Measurements from ENCODE around the gene REST.
A peak's percentile ranks its signal among the peaks of the same experiment; 100 is the strongest.

REST gene

GRCh38 chr4:56977321-56978012 lies 69.8 kb downstream of the REST start, which contains the start of gene NOA1:
TSS of gene NOA1 (minus strand) at chr4:56977606. CDS start at chr4:56977585, 21 bp downstream.
- peak; percentile 98 to 99 (median 99) for DNase-seq

GRCh38 chr4:56978750-56979303 lies 71.1 kb downstream of the REST start, which contains the start of gene POLR2B:
TSS of gene POLR2B (plus strand) at chr4:56978896. CDS start at chr4:56978986, 90 bp downstream.
- peak; percentile 88 to 98 (median 96) for DNase-seq

- peak in 1 of 3 experiments; percentile 14 for DNase-seq
Observed at GRCh38 chr4:56979421-56980072, 71.8 kb downstream of the REST start.

- no peak for DNase-seq
Observed at GRCh38 chr4:56981795-56982201, 74.1 kb downstream of the REST start.

- no peak for DNase-seq
Observed at GRCh38 chr4:56986192-56986591, 78.5 kb downstream of the REST start.

- no peak for DNase-seq
Observed at GRCh38 chr4:56986952-56987351, 79.3 kb downstream of the REST start.

GRCh38 chr4:56990109-56990905 lies 82.6 kb downstream of the REST start:
- no peak for DNase-seq

GRCh38 chr4:56995525-56995924 lies 87.8 kb downstream of the REST start:
- DNase-seq = no peak

- DNase-seq = no peak
Observed at GRCh38 chr4:56999751-57000150, 92.1 kb downstream of the REST start.

- DNase-seq = no peak
Observed at GRCh38 chr4:57013543-57014120, 105.9 kb downstream of the REST start.

All from NCI-H1417 (cell line).